HL-60 (cell line): ENCODE results near the gene SLC40A1.
A peak's percentile ranks its signal among the peaks of the same experiment; 100 is the strongest.

Source experiments
- DNase-seq, 2 experiments: peaks; one replicate each; pipeline ENCODE4 v3.0.0-alpha.2; 2010 to 2020; ENCODE audit warnings: low read depth in 1 of 2, low spot score in 1 of 2
- H3K27ac ChIP-seq: fragments of 250-450 bp; sonication (Bioruptor Pico); replicated peaks from 2 replicates; pipeline ENCODE4 v1.5.1; 2020; ENCODE audit warnings: mild to moderate bottlenecking, moderate library complexity
- H3K27me3 ChIP-seq: fragments of 250-450 bp; sonication (Bioruptor Pico); 2 replicates; pipeline ENCODE4 v1.5.1; 2021; ENCODE audit warnings: mild to moderate bottlenecking, moderate library complexity; ENCODE audit not compliant: insufficient read depth, poor library complexity, severe bottlenecking
- H3K4me3 ChIP-seq: replicated peaks from 2 replicates; pipeline ENCODE4 v1.5.1; 2011; ENCODE audit warnings: mild to moderate bottlenecking, control low read depth, low read length; ENCODE audit not compliant: insufficient read depth
- GABPA ChIP-seq: IDR thresholded peaks from 2 replicates; pipeline ENCODE4 v1.6.1; 2012; ENCODE audit warnings: low read depth
- POLR2AphosphoS5 ChIP-seq: IDR thresholded peaks from 2 replicates; pipeline ENCODE4 v1.6.1; 2012; ENCODE audit warnings: low read depth
- SPI1 ChIP-seq: IDR thresholded peaks from 2 replicates; pipeline ENCODE4 v1.6.1; 2012; ENCODE audit warnings: low read depth, mild to moderate bottlenecking, borderline replicate concordance
- TF ChIP-seq, protein P1 (sequence below): IDR thresholded peaks from 2 replicates; pipeline ENCODE4 v1.6.1; 2012; ENCODE audit warnings: low read depth; ENCODE audit not compliant: insufficient replicate concordance
- TF ChIP-seq, protein P2 (sequence below): IDR thresholded peaks from one replicate; pipeline ENCODE4 v1.5.1; 2011; ENCODE audit warnings: low read length, control low read depth, inconsistent platforms; ENCODE audit not compliant: insufficient read depth

The SLC40A1 gene

GRCh38 chr2:189581354-189582139, 961 bp upstream of the SLC40A1 start:
- Histone ChIP-seq H3K27me3 (peaks cover 2% of the 10 kb centered on the region), H3K27ac (no peak overlapping the region; the same call in 1 of the 2 replicates), H3K4me3 (peak overlapping the region; percentile 44)
- no peak for DNase-seq
- TF ChIP-seq SPI1 (no peak), GABPA (no peak), POLR2AphosphoS5 (no peak)
- TF ChIP-seq, protein P1, sequence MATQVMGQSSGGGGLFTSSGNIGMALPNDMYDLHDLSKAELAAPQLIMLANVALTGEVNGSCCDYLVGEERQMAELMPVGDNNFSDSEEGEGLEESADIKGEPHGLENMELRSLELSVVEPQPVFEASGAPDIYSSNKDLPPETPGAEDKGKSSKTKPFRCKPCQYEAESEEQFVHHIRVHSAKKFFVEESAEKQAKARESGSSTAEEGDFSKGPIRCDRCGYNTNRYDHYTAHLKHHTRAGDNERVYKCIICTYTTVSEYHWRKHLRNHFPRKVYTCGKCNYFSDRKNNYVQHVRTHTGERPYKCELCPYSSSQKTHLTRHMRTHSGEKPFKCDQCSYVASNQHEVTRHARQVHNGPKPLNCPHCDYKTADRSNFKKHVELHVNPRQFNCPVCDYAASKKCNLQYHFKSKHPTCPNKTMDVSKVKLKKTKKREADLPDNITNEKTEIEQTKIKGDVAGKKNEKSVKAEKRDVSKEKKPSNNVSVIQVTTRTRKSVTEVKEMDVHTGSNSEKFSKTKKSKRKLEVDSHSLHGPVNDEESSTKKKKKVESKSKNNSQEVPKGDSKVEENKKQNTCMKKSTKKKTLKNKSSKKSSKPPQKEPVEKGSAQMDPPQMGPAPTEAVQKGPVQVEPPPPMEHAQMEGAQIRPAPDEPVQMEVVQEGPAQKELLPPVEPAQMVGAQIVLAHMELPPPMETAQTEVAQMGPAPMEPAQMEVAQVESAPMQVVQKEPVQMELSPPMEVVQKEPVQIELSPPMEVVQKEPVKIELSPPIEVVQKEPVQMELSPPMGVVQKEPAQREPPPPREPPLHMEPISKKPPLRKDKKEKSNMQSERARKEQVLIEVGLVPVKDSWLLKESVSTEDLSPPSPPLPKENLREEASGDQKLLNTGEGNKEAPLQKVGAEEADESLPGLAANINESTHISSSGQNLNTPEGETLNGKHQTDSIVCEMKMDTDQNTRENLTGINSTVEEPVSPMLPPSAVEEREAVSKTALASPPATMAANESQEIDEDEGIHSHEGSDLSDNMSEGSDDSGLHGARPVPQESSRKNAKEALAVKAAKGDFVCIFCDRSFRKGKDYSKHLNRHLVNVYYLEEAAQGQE, result no peak
- TF ChIP-seq, protein P2, sequence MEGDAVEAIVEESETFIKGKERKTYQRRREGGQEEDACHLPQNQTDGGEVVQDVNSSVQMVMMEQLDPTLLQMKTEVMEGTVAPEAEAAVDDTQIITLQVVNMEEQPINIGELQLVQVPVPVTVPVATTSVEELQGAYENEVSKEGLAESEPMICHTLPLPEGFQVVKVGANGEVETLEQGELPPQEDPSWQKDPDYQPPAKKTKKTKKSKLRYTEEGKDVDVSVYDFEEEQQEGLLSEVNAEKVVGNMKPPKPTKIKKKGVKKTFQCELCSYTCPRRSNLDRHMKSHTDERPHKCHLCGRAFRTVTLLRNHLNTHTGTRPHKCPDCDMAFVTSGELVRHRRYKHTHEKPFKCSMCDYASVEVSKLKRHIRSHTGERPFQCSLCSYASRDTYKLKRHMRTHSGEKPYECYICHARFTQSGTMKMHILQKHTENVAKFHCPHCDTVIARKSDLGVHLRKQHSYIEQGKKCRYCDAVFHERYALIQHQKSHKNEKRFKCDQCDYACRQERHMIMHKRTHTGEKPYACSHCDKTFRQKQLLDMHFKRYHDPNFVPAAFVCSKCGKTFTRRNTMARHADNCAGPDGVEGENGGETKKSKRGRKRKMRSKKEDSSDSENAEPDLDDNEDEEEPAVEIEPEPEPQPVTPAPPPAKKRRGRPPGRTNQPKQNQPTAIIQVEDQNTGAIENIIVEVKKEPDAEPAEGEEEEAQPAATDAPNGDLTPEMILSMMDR, result no peak

DNA sequence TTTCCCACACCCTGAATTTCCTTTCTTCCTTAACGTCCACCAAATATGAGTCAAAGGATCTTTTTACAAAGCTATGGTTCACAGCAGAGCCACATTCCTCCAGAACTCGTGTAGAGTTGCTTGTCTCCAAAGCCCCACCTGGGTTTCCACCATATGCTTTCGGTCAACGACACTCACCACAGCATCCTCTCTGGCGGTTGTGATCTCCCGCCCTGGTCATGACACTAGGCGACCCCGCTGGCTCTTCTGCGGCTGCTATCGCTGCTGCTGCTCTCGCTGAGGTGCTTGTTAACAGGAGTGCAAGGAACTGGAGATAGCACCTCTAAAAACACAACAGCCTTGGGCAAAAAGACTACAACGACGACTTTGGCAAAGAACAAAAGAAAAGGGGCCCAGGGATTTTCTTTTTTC, 340 bp downstream of the SLC40A1 start:
- peak in 1 of 2 experiments; percentile 35 for DNase-seq
- TF ChIP-seq POLR2AphosphoS5 (no peak), GABPA (no peak), SPI1 (no peak)
- TF ChIP-seq, protein P1, result no peak
- TF ChIP-seq, protein P2, result no peak
- H3K27ac ChIP-seq, result peak overlapping the region; percentile 51
- peaks cover 2% of the 10 kb centered on the region for H3K27me3 ChIP-seq
- H3K4me3 ChIP-seq, result peak overlapping the region; percentile 44

DNA sequence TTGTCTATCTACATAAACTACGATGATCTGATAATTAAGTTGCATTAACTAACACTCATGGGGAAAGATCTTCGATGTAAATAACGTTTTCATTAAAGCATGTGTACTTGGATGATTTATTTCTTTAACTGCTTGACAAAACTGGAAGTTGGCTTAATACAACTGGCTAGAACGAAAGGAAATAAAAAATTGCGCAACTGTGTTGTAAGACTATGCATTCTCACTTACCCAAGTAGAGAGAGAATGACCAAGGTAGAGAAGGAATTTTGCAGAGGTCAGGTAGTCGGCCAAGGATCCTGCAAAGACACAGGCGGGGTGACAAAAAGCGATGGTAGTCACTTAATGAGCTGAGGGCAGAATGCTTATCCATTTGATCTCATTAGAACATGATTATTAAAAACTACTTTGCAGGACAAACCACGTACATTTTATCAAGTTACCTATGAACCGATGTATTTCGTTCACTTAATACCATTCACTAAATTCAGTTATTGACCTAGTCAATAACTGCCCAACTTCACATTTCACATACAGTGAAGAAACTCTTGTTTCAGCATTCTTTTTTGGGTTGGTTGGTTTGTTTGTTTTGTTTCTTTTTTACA, 900 bp downstream of the SLC40A1 start:
- TF ChIP-seq, protein P2, result no peak
- TF ChIP-seq, protein P1, result no peak
- TF ChIP-seq GABPA (no peak), POLR2AphosphoS5 (no peak), SPI1 (no peak)
- H3K4me3 ChIP-seq, result no peak overlapping the region
- H3K27ac ChIP-seq, result peak overlapping the region; percentile 51
- H3K27me3 ChIP-seq, result peaks cover 2% of the 10 kb centered on the region
- DNase-seq, result peak; percentile 63 to 81
